ENCODE results near the gene MTG1.

Gene MTG1, protein sequence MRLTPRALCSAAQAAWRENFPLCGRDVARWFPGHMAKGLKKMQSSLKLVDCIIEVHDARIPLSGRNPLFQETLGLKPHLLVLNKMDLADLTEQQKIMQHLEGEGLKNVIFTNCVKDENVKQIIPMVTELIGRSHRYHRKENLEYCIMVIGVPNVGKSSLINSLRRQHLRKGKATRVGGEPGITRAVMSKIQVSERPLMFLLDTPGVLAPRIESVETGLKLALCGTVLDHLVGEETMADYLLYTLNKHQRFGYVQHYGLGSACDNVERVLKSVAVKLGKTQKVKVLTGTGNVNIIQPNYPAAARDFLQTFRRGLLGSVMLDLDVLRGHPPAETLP

GRCh38 chr10:133394064-133394663 is at the start of gene MTG1:
Gene MTG1, plus strand, starts transcription at chr10:133394157. Its CDS starts 64 bp downstream, at chr10:133394221.
- DNase-seq: peak; percentile 26 to 97 (median 90)

DNA sequence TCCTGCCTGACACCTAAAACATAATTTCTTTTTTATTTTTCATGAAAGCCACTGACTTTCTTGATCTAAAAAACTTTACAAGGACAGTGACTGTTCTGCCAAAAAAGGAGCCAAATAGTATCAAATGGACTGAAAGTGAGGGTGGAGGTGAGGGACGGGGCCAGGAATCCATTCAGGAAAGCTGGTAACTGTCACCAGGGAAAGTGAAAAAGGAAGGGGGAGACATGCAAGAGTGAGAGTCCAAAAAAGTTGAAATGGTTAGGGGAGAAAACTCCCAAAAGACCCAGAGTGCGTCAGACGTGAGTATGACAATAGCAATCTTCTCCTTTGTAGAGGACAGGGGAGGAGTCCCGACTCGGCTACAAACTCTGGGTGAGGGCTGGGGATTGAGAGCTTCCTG is 49.7 kb upstream of the MTG1 start:
- no peak for DNase-seq

DNA sequence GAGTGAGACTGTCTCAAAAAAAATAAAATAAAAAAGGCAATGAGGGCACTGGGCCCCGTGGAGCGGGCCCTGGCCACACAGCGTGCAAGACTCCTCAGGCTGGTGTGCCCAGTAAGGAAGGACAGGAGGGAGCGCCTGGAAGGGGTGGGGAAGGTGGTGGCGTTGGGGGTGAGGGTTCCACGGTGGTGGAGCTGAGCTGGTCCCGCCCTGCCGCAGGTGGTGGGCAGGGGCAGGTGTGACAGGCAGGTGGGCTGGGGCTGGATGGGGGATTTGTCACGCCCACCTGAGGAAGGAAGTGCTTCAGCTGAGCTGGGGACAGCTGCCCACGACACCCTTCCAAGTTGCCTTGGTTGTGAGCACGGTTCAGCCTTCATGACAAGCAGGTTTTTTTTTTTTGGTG is 47.5 kb upstream of the MTG1 start:
- no peak for DNase-seq

- no peak for DNase-seq
Measured at GRCh38 chr10:133347710-133348517, 46.0 kb upstream of the MTG1 start.

DNA sequence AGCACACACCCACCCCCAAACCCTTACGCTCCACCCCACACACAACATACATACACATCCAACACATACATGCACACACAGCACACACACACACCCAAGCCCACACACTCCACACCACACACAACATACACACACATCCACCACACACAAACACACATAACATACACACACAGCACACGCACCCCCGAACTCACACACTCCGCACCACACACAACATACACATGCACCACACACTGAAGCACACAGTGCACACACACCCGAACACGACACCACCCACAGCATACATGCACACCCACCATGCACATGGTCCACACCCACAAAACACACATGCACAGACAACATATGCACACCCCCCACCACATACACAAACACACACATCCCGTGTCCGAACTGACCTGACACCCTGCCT is 44.8 kb upstream of the MTG1 start:
- DNase-seq: no peak

DNA sequence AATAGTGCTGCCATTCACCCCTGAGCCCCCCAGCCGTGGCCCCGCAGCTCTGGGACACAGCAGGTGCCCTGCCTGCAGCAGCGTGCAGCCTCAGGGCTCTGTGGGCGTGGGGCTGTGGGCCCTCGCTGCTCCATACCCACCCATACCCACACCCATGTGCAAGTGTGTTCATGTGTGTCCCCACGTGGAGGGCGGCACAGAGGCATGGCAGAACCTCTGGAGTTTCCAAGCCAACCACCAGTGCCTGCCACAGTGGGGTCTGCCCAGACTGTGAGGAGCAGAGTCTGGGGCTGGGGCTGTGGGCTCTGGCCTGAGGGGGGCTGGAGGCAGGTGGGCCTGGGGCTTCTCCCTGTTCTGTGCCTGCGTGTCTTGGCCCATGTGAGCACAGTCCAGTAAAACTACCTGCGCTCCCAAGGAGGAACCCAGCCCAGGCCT is 44.4 kb upstream of the MTG1 start:
- DNase-seq: no peak

DNA sequence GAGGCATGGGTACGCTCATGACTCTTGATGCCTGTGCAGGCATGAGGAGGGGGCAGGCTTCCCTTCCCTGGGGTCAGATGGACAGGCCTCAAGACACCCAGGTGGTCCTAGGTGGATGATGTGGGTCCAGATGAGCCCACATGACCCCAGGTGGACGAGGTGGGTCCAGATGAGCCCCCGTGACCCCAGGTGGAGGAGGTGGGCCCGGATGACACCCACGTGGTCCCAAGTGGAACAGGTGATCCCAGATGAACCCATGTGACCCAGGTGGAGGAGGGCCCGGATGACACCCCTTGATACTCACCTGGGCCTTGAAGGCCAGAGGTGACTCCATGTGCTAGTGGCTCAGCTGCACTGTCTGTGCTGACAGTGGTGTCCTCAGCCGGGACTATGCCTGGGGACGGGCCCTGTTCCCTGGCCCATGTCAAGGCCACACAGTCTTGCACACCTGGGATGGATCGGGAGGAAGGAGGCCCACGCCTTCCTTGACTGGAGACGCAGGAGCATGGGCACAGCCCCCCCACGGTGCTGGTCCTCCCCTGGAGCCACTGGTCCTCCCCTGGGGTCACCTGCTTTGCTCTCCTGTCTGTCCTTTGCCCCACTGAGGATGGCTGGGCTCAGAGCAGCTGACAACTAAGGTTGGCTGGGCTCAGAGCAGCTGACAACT is 43.5 kb upstream of the MTG1 start:
- no peak for DNase-seq

GRCh38 chr10:133350950-133351329 is 43.0 kb upstream of the MTG1 start:
- no peak for DNase-seq

DNA sequence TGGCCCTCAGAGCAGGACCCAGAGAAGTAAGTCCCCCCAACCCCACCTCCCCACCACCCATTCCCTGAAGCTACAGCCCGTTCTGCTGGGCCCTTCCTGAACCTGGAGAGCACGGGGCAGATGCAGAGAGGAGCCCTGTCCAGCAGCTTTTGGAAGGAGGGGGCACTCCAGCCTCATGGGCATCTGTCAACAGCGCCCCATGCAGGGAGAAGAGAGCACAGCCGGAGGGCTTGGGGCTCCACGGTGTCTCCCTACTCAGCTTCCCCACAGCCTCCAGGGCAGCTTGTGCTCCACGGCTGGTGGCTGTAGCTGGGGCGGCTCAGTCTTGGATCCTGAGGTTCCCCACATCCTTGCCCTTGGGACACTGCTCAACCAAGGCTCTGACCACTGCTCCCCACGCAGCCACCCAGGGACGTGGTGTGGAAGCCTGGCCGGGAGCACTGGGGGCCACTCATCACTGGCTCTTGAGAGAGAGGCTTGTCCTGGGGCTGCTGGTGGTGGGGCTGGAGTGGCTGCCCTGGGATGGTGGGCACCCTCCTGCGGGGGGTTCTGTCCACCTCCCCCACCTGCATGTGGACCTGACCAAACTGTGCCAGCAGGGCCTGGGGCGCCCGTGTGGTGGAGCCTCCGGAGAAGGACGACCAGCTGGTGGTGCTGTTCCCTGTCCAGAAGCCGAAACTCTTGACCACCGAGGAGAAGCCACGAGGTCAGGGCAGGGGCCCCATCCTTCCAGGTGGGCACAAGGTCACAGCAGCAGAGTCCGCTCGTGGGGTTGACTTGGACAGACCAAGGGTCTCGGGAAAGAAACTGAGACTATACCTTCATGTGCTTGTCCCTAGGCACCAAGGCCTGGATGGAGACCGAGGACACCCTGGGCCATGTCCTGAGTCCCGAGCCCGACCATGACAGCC is 42.3 kb upstream of the MTG1 start:
- DNase-seq: no peak

DNA sequence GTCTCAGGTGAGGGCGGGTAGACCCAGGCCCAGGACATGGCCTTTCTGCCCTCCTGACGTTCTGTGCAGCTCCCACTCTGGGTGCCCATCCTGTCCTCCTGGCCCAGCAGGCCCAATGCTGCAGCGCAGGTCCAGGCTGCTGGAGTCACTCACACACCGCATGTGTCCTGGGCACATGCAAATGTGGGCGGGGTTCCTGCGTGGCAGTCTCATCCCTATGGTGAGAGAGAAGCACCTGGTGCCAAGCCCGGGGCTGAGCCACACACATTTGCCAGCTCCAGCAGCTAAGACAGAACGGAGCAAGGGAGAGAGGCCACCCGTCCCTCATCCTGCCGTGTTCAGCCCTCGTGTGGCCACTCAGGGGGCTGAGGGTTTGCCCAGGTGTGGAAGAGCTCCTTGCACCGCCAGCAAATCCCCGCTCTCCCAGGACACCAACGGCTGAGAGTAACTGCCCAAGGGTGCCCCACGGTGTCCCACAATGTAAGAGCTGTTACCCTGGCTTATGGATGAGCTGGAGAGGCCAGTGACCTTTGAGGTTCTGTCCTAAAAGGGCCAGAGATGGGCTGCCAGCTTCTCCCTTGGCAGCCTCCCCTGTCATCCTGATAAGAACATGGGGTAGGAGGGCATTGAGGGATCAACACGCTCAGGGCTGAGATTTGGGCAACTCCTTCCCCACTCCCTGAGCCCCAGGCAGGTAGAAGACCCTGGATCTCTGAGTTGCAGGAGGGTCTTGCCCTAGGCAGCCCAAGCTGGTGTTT is 40.6 kb upstream of the MTG1 start:
- DNase-seq: peak in 1 of 14 donors; percentile 37

- no peak for DNase-seq
Measured at GRCh38 chr10:133353988-133354605, 39.9 kb upstream of the MTG1 start.

DNA sequence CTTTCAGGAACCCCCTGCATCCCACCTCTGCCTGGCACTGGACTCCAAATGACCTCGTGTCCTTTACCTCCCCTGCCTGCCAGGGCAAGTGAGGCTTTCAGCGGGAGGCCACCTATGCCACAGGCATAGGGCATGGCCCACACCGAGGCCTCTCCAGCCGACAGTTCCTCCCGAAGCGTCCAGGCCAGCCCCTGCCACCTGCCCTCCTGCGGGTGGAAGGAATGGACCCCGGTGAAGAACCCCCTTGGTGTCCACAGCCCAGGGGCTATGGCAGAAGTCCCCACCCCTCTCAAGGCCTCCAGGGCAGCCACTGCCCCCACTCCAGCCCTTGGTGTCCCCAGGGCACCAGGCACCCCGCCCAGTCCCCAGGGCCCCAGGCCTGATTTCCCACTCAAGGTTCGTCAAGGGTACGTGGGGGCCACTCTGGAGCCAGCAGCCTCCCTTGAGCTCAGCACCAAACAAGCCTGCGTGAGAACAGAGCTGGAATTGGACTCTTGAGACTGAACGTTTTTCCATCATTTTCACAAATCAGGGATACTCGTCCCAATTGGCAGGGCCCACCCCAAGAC is 39.2 kb upstream of the MTG1 start:
- no peak for DNase-seq

- no peak for DNase-seq
Measured at GRCh38 chr10:133355266-133355665, 38.7 kb upstream of the MTG1 start.

DNA sequence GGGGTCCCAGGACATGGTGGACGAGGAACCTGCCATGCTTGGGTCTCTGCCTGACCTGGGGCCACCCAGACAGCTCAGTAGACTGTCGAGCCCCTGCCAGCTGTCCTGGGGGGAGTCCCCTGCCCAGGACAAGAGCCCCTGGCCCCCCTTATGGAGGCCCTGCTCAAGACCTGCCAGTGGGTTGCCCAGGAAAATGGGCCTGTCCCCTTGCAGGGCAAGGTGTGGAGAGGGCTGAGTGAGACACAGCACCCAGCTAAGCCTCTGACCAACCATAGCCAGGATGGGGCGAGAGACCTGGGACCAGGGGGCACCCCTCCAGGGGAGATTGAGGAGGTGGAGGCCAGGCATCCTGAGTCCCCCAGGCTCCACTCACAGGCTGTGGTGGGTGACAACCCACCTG is 38.0 kb upstream of the MTG1 start:
- DNase-seq: no peak

GRCh38 chr10:133356549-133357284 is 37.2 kb upstream of the MTG1 start:
- DNase-seq: no peak

DNA sequence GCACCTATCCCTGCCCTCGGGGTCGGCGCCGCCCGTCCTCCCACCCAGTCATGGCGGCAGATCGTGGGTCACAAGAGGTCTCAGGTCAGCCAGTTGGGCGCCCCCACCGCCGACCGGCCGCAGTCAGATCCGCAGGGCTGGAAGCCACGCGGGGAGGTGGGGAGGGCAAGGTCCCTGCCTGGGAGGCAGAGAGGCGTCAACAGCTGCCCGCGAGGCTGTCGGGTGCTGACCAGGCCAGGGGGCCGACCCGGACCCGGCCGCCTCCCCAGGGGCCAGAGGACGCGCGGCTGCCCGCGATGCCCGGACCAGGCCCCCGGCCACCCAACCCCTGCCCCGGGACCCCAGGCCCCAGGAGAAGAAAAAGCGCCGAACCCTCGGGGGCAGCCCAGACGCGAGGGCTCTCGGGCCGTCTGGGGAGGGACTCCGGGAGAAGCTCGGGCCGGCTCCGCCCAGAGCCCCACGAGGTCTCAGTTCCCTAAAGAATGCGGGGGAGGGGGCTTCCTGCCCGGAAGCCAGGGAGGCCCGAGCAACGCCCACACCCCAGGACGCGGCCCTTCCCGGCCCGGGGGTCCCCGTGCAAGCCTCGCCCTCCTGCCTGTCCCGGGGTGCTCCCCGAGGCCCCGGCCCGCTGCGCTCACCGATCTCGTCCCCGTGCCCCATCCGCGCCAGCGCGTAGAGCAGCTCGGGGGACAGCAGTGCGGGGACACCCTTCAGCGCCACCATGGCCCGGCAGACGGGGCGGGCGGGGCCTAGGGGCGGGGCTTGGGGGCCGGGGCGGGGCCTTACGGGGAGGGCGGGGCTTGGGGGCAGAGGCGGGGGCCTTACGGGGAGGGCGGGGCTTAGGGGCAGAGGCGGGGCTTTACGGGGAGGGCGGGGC is 36.4 kb upstream of the MTG1 start, which contains the start of gene FUOM:
Gene FUOM (minus strand): TSS at position 735 of the 877 bp plus-strand sequence. CDS start 12 bp downstream, at position 723.
- DNase-seq: peak in 5 of 14 donors; percentile 15 to 57 (median 23)

DNA sequence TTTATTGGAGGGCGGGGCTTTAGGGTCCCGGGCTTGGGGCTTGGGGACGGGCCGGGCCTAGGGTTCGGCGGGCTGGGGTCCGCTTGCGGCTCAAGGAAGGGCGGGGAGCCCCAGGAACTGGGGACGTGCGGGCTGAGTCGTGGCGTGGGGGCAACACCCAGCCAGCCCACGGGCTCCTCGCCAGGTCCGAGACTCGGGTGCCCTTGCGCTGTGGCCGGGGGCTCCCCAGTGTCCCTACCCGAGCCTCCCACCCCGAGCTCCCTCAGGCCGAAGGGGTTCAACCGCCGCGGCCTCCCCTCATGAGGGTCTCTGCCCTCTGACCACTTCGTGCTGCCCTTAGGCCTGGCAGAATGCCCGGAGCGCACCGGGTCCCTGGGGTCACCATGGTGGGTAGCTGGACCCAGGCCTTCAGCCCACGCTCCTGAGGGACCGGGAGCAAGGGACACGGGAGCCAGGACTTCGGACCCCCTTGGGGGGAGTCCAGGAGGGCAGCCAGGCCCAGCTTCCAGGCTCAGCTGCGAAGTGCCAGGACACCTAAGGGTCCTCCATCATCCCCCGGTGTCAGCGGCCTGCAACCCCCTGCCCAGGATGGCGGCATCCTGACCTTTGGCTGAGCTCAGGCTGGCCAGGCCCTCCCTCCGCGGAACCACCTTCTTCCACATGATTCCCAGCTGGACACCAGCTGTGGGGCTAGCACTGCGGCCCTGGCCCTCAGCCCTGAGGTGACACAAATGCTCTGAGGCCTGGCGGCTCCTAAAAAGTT is 35.6 kb upstream of the MTG1 start:
- no peak for DNase-seq
